Osteocyte (in vitro differentiated cells): Measurements from ENCODE around the gene PSORS1C2. TPM values are rescaled to one million over a fixed set of nuclear protein-coding genes. Genes with fewer than 3 reads are reported as not detected.
"Not testable (repeated sequence)": the region's sequence is repeated elsewhere in the genome, so short reads cannot be mapped to it uniquely, and the experiment has no call there.

Experiments used
- DNase-seq: peaks from one replicate; pipeline ENCODE4 v3.0.0; 2021; ENCODE audit warnings: mixed read lengths; ENCODE audit not compliant: unreplicated experiment; ENCODE audit errors: extremely low spot score
- H3K27ac Mint-ChIP-seq: one replicate; pipeline ENCODE4 v1.8.0; 2021; ENCODE audit warnings: mild to moderate bottlenecking, mixed read lengths; ENCODE audit not compliant: unreplicated experiment
- H3K27me3 Mint-ChIP-seq: one replicate; pipeline ENCODE4 v1.8.0; 2021; ENCODE audit warnings: mixed read lengths; ENCODE audit not compliant: unreplicated experiment
- H3K36me3 Mint-ChIP-seq: one replicate; pipeline ENCODE4 v1.8.0; 2021; ENCODE audit warnings: mixed read lengths; ENCODE audit not compliant: unreplicated experiment
- H3K4me1 Mint-ChIP-seq: one replicate; pipeline ENCODE4 v1.8.0; 2021; ENCODE audit warnings: mixed read lengths; ENCODE audit not compliant: unreplicated experiment
- H3K4me3 Mint-ChIP-seq: one replicate; pipeline ENCODE4 v1.8.0; 2021; ENCODE audit warnings: mild to moderate bottlenecking, moderate library complexity, mixed read lengths; ENCODE audit not compliant: unreplicated experiment
- H3K9me3 Mint-ChIP-seq: one replicate; pipeline ENCODE4 v1.8.0; 2021; ENCODE audit warnings: mixed read lengths; ENCODE audit not compliant: unreplicated experiment
- CTCF ChIP-seq: fragments of 200-600 bp; sonication (generic); IDR thresholded peaks from 2 replicates; pipeline ENCODE4 v1.5.0; 2021; ENCODE audit warnings: antibody characterized with exemption, mild to moderate bottlenecking, moderate library complexity
- total RNA-seq: library from RNA; stranded (reverse); gene quantifications from 2 replicates; pipeline ENCODE4 v1.2.1, GENCODE V29; 2021

The PSORS1C2 gene
- total RNA-seq, 1 donor from 2014 or later, result not detected

DNA sequence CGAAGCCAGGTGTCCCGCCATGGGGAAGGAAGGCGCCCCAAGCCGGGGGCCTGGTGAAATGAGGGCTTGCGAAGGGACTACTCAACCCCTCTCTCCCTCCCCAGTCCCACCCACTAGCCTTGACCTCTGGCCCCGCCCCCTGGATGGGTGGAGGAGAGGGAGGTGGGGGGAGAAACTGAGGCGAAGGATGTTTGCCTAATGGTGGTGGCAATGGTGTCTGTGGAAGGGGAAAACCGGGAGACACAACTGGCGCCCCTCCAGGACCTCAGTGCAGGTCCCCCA lies 31.7 kb upstream of the PSORS1C2 start, which contains the start of gene POU5F1:
Gene POU5F1 (minus strand): TSS at position 83 of the 282 bp plus-strand sequence. CDS start 62 bp downstream, at position 21.
- Mint-ChIP-seq H3K9me3 (no peaks in the 10 kb centered on the region), H3K4me3 (no peak within 1 kb of the TSS), H3K27ac (no peak within 1 kb of the TSS), H3K27me3 (no peaks in the 10 kb centered on the region), H3K4me1 (no peaks in the 10 kb centered on the region), H3K36me3 (peaks cover 2% of the 10 kb centered on the region)
- TF ChIP-seq CTCF, result no peak
- no peak for DNase-seq

DNA sequence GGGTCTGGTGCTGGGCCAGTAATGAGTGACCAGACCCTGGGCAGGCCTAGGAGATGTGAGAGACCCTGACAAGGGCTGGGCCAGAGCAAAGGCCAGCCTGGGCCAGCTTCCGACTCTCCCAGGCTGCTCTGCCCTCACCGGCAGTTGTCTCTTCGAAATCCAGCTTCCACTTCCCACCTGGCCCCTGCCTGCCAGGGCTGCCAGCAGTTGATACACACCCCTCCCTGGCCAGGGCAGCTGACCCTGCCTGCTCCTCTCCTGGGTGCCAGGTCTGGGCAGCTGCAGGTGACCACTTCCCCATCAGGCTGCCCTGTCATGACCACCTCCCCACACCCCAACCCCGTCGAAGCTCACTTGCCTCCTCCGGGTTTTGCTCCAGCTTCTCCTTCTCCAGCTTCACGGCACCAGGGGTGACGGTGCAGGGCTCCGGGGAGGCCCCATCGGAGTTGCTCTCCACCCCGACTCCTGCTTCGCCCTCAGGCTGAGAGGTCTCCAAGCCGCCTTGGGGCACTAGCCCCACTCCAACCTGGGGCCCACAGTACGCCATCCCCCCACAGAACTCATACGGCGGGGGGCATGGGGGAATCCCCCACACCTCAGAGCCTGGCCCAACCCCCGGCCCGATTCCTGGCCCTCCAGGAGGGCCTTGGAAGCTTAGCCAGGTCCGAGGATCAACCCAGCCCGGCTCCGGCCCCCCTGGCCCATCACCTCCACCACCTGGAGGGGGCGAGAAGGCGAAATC lies 31.2 kb upstream of the PSORS1C2 start:
- H3K36me3 Mint-ChIP-seq, DNase-seq, H3K9me3 Mint-ChIP-seq, H3K4me3 Mint-ChIP-seq, H3K27me3 Mint-ChIP-seq, H3K27ac Mint-ChIP-seq, H3K4me1 Mint-ChIP-seq: not testable (repeated sequence)

DNA sequence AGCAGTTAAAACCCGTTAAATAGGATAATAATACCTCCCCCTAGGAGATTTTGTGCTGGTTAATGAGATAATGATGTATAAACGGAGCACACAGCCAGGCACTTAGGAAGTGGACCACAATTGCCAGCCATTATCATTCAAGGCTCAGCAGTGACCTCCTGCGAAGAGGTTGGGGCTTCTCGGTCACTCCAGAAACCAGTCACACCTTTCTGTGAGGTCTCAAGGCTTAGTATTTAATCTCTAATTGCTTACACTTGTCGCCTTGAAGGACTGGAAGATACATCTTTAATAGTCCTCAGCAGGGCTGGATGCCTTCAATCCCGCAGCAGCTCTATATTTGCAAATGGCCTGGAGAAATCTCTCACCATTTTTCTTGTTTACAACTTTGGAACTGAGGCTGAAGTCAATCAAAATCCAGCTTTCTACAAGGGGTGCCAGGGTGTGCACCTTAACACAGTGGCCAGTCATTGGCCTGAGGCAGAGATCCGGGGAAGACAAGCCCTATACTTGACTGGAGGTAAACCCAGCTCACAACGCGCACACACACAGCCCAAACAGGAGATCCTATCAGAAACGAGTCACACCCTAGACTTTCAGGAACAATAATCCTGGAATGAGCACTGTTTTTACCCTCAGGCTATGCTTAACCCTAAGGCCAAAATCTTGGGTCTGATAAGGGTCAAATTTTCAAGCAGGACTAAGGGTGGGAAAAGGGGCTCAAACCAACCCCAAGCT lies 30.4 kb upstream of the PSORS1C2 start:
- Mint-ChIP-seq H3K4me1 (no peaks in the 10 kb centered on the region), H3K27me3 (no peaks in the 10 kb centered on the region), H3K36me3 (peaks cover 2% of the 10 kb centered on the region), H3K27ac (no peak overlapping the region), H3K4me3 (no peak overlapping the region), H3K9me3 (no peaks in the 10 kb centered on the region)
- TF ChIP-seq CTCF, result no peak
- DNase-seq, result no peak

DNA sequence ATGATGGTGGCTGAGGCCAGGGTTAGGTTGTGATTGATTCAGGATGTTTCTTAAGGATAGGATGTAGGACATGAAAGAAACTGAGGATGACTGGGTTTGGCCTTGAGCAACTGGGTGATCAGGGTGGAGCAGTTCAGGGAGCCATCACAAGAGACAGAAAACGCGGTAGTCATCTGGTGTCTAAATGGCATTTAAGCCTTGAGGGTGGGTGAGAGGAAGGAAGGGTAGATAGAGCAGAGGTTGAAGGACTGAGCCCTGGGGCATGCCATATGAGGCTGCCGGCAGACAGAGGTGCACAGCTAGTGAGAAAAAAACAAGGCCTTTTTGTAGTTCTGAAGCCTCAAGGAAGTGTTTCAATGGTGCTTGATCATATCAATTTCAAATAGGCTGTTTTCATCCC lies 29.7 kb upstream of the PSORS1C2 start:
- Mint-ChIP-seq H3K27me3 (no peaks in the 10 kb centered on the region), H3K27ac (no peak overlapping the region), H3K4me3 (no peak overlapping the region), H3K9me3 (no peaks in the 10 kb centered on the region), H3K4me1 (no peaks in the 10 kb centered on the region), H3K36me3 (peaks cover 2% of the 10 kb centered on the region)
- DNase-seq, result no peak
- no peak for TF ChIP-seq CTCF

- no peaks in the 10 kb centered on the region for H3K4me1 Mint-ChIP-seq
- H3K27me3 Mint-ChIP-seq, result no peaks in the 10 kb centered on the region
- H3K27ac Mint-ChIP-seq, result no peak overlapping the region
- TF ChIP-seq CTCF, result no peak
- no peaks in the 10 kb centered on the region for H3K9me3 Mint-ChIP-seq
- no peak for DNase-seq
- no peak overlapping the region for H3K4me3 Mint-ChIP-seq
- H3K36me3 Mint-ChIP-seq, result peaks cover 2% of the 10 kb centered on the region
Measured at GRCh38 chr6:31165986-31166385, 27.1 kb upstream of the PSORS1C2 start.

DNA sequence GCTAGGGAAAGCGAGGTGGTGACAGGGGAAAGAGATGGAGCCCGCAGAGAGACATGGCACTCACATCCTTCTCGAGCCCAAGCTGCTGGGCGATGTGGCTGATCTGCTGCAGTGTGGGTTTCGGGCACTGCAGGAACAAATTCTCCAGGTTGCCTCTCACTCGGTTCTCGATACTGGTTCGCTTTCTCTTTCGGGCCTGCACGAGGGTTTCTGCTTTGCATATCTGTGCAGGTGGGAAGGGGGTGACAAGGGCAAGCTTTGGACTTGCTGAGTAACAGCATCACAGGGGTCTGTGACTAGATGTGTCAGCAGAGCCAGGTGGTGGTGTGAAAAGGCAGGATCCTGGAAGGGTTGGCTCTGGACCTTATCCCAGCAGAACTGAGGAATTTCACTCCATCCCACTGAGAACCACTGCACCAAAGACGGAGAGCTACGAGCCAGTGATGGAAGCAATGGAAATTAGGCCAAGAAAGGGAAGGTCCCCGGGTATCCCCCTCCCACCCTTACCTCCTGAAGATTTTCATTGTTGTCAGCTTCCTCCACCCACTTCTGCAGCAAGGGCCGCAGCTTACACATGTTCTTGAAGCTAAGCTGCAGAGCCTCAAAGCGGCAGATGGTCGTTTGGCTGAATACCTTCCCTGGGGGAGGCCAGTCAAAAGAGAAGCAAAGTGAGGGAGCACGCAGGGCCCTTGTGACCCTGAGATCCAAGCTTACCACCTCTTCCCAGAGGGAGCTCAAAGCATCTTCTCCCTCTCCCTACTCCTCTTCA lies 26.4 kb upstream of the PSORS1C2 start:
- H3K27ac Mint-ChIP-seq, H3K9me3 Mint-ChIP-seq, H3K4me3 Mint-ChIP-seq, H3K27me3 Mint-ChIP-seq, H3K36me3 Mint-ChIP-seq, DNase-seq, H3K4me1 Mint-ChIP-seq: not testable (repeated sequence)

GRCh38 chr6:31164475-31165063 lies 25.7 kb upstream of the PSORS1C2 start:
- H3K9me3 Mint-ChIP-seq, H3K27me3 Mint-ChIP-seq, H3K27ac Mint-ChIP-seq, DNase-seq, H3K36me3 Mint-ChIP-seq, H3K4me3 Mint-ChIP-seq, H3K4me1 Mint-ChIP-seq: not testable (repeated sequence)
